ENCODE results near the gene IQSEC1. TPM values are rescaled to one million over a fixed set of nuclear protein-coding genes. Genes with fewer than 3 reads are reported as not detected.

Gene IQSEC1
- total RNA-seq (2014; rRNA removed; shearing (Covaris generic)), result 9.7 and 10.5 TPM in 2 replicates
- 8.5 and 9.1 TPM in 2 replicates for polyA plus RNA-seq (2014; cell fraction: nucleus; rRNA removed)

- no peak for DNase-seq (ENCODE audit: extremely low read depth, low read depth)
These were observed at the start of gene IQSEC1 for GRCh38 chr3:13073326-13074005. IQSEC1 (minus strand) TSS chr3:13073429; CDS start chr3:13073014, 415 bp downstream.

DNA sequence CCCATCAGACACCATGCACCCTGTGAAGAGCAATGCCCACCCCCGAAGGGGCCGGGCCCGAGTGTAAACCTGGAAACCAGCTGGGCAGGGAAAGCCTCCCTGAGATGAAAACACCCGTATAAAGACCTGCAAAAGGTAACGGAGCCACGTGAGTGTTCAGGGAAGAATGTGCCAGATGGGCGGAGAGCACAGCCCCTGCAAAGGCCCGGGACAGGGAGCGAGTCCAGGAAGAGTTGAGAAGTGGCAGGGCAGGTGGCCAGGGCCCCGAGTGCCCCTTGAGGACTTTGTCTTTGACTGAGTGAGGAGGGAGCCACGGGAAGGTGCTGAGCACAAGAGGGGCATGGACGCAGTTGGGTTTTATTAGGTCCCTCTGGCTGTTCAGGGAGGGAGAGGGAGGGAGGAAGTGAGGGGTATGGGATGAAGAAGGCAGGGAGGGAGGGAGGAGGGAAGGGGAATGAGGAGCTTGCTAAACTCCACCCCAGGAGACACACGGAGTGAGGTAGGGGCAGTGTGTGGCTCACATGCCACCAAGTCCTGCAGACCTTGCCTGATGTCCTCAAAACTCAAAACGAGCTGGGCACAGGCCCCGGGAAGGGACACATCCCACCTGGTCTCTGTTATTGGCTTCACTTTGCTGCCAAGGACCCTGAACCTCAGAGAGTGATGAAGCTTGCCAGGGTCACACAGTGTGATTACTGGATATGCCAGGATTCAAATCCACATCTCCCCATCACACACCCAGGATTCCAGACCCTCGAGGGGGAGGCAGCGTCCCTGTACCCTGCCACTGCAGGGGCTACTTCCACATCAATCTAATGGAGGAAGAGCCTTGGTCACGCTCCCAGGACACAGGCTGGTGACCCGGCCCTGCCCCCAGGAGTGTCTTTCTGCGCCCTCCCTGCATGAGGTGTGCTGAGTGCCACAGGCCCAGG is 49.1 kb upstream of the IQSEC1 start:
- DNase-seq (ENCODE audit: extremely low read depth, low read depth), result no peak

DNA sequence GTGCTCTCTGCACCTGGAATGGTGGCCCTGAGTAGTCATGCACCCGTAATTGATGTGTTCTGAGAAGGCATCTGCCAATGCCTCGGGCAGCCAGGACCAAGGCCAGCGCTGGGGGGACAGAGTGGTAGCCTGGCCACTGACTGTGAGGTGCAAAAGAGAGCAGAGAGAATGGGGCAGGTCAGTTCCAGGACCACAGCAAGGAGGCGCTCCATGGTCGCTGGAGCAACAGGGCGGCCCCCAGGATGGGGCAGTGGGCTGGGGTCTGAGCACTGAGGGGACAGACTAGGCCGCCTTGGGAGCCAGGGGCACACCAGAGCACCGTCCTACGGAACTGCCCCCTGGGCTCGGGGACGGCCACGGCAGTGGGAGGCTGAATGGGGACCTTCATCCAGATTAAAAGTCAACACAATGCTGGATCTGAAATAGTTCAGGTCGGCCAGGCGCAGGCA is 48.3 kb upstream of the IQSEC1 start:
- DNase-seq (ENCODE audit: extremely low read depth, low read depth), result no peak

DNA sequence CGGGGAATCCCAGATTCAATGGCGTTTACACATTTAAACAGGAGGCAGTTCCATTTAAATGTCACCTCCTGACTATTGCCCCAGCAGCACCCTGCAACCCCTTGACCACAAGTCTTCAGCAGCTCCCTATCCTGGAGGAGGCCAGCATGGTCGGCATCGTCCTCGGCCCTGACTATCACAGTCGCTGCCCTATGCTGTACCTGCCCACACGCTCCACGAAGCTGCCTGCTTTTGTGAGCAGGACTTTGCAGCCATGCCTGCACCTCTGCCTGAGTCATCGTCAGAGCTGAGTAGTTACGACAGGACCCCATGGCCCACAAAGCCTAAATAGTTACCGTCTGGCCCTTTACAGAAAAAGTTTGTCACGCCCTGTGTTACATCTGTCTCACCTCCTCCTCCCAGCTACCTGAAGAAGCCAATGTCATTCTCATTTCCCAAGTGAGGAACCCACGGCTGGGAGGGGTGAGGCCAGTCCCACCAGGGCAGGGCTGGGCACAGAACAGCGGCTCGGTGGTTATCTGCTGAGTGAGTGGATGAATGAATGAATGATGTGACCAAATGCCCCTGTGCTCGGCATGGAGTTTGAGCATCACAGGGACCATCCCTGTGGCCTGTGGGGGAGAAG is 47.8 kb upstream of the IQSEC1 start:
- DNase-seq (ENCODE audit: extremely low read depth, low read depth), result no peak

DNA sequence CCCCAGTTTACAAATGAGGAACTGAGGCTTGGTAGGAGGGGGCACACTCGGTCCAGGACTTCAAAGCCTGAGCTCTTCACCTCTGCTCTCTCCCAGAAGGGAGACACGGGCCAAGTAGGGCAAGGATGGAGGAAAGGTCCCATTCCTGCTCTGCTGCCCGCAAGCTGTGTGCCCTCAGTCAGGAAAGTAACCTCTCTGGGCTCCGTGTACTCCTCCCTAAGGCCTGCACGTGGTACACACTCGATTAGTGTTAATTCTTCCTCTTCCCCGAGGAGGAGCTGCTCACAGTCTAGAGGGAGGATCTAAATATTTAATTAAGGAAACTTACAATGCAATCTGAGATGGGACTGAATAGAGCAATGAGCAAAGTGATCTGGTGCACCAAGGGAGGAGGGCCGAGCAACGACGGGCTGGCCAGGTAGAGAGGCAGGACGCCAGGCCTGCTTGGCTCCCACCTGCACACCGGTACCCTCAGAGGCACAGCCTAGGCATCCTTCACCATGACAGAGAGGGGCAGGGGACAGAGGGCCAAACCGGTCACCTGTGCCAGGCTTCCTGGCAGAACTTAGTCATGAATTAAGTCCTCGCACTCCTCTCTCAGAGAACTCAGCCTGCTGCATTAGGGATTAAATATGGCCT is 47.2 kb upstream of the IQSEC1 start:
- DNase-seq (ENCODE audit: extremely low read depth, low read depth), result no peak

GRCh38 chr3:13119471-13120220 is 46.4 kb upstream of the IQSEC1 start:
- no peak for DNase-seq (ENCODE audit: extremely low read depth, low read depth)

- DNase-seq (ENCODE audit: extremely low read depth, low read depth), result no peak
These were observed 43.2 kb upstream of the IQSEC1 start for GRCh38 chr3:13116426-13116825.

GRCh38 chr3:13115991-13116390 is 42.8 kb upstream of the IQSEC1 start:
- DNase-seq (ENCODE audit: extremely low read depth, low read depth), result no peak

DNA sequence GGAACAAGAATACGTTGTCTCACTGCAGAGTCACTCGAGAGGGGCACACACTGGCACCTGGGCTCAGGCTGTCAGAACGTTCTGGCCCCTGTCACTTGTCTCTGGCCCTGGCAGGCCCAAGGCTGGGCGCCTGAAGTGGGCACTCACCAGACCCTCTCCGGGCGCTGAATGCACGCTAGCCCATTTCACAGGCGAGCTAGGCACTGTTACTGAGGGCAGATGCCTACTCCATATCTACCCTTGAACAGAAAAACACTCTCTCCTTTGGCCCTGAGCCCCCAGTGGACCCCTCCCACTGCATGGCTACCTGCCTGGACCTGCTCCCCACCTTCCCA is 42.3 kb upstream of the IQSEC1 start:
- no peak for DNase-seq (ENCODE audit: extremely low read depth, low read depth)

DNA sequence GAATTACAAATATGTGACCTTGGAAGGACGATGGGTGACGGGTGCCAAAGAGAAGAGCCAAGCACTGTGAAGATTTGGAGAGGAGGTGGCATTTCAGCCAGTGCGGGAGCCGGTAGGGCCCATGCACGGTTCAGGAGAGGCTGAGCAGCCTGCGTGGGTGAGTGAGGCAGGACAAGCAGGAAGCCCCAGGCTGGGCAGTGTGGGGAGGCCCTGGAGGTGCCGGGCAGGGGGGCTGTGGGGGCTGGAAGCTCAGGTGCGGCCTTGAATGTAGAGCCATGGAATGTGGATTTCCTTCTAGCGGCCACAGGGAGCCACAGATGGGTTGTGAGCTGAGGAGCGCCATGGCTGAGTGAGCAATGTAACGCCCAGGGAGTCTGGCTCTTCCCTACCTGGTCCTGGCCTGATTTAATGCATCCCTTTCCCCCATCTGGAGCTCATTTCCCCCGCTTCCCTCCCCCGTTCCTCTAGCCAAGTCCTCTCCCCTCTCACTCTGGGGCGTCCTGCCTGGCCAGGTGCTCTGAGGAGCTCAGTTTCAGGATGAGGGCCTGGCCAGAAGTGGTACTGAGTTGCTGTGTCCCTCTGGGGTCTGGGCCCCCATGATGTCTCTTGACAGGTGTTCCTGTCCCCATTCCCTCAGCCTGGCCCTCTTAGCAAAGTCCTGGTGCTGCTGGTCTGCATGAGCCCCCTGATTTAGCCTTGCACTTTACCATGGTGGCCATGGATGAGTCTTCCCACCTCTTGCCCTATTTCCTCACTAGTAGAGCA is 41.8 kb upstream of the IQSEC1 start:
- DNase-seq (ENCODE audit: extremely low read depth, low read depth), result no peak

GRCh38 chr3:13113346-13114330 is 40.4 kb upstream of the IQSEC1 start:
- no peak for DNase-seq (ENCODE audit: extremely low read depth, low read depth)

DNA sequence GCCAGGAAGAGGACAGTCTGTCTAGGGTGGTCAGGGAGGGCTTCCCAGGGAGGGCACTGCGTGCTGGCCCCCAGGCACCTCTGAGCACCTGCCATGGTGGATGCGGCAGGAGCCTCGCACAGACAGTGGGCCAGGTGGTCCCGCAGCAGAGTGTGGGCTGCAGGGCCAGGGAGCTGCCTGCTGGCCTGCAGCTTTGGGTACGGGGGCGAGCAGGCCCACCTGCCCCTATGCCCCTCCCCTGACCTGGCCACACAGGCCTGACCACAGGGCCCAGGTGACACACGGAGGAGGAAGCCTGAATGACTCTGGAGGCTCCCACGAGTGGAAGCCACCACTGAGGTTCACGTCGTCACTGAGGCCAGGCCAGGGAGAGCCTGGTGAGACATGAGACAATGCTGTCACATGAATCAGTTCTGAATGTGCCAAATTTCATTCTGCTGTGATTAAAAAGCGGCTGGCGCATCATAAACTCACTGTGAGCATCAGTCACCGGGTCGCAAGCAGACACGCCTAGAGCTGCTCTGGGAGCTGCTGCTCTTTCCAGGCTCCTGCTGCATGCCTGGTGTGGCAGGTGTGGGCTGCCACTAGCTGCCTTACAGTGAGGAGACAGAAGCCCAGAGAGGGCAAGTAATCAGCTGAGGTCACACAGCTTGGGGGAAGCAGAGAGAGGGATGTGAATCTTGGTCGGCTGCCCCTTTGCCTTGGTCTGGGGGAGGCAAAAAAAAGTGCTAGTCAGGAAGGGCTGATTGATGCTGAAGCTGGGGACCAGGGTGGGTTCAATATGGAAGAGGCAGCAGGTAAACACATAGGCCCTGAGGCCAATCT is 39.5 kb upstream of the IQSEC1 start:
- DNase-seq (ENCODE audit: extremely low read depth, low read depth), result no peak

DNA sequence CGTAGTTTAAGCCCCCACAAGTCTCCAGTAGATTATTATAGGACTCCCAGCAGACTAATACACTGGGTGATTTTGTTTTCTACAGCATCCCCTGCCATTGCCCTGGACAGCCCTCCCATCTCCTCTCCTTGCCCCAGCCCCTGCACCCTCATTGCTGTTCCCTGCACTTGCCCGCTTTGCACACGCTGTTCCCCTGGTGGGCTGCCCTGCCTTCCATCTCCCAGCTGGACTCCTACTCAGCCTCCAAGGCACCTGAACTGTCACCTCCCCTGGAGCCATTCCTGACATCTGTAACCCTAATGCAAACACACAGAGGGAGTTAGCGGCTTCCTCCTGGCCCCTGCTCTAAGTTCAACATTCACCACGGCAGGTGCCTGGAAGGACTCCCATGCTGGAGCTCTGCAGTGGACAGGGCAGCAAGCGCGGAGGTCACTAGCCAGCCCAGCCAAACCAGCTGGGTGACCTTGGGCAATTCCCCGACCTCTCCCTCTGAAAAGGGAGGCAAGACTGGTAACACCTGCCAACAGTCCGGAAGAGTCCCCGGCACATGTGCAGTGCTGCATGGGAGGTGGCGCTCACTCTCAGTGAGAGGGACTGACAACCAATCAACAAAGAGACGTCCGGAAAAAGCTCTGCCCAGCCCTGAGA is 38.8 kb upstream of the IQSEC1 start:
- no peak for DNase-seq (ENCODE audit: extremely low read depth, low read depth)

DNA sequence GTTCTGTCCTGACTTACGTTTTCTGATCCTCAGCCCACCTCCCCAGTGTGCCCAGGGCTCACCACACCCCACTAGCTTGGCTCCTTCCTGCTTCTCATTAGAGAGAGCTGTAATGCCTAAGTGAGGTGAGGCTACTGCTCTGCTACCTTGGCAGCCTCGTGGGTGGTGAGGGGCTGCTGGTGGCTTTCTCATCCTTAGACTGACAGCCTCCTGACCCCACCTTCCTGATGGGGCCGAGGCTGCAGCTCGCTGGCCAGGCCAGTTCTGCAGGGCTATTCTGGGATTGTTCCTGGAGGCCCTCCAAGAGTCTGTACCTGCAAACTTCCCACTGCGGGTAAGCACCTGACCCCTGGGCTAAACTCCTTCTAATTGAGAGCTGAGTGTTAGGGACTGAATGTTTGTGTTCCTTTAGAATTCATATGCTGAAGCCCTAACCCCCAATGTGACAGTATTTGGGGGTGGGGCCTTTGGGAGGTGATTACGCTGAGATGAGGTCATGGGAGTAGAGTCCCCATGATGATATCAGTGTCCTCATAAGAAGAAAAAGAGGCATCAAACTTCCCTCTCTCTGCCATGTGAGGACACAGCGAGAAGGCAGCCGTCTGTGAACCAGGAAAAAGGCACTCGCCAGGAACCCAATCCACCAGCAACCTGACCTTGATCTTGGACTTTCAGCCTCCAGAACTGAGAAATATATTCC is 38.1 kb upstream of the IQSEC1 start:
- DNase-seq (ENCODE audit: extremely low read depth, low read depth), result no peak

DNA sequence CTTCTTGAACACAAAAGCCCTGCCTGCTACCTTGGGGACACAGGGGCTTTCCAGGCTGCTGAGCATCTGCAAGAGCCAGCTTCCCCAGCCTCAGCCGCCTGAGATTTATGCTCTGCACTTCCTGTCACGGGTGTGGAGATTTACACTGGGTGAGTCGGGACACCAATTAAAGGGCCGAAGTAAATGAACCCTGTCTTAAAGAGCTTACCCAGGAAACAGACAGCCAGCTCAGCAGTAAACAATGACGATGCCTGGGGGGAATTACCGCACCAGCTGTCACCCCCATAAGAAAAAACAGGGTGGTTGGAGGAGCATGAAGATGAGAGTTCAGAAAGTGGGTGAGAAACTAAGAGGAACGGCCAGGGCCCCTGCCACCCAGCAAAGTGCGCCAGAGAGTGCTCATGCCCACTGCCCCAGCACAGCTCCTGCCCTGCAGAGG is 37.5 kb upstream of the IQSEC1 start:
- no peak for DNase-seq (ENCODE audit: extremely low read depth, low read depth)

GRCh38 chr3:13109516-13109915 is 36.3 kb upstream of the IQSEC1 start:
- DNase-seq (ENCODE audit: extremely low read depth, low read depth), result no peak
